Stomach (tissue), 9 donors: ENCODE results near the gene PODXL2. TPM values are rescaled to one million over a fixed set of nuclear protein-coding genes. Genes with fewer than 3 reads are reported as not detected.
A peak's percentile ranks its signal among the peaks of the same experiment; 100 is the strongest.

ENCODE experiments used
- DNase-seq, 2 donors: peaks; one replicate each; pipeline versions ENCODE4 v3.0.0 to v3.0.0-alpha.2; 2013 to 2019
- H3K27ac ChIP-seq, 5 donors: fragments of 200-600 bp in 4 of 5; sonication (generic) in 4 of 5; one replicate each; pipeline ENCODE4 v1.5.1; 2013 to 2019; ENCODE audit warnings: mild to moderate bottlenecking in 1 of 5, moderate library complexity in 1 of 5
- H3K27me3 ChIP-seq, 3 donors: fragments of 200-600 bp; sonication (generic); one replicate each; pipeline ENCODE4 v1.5.1; 2017 to 2019; ENCODE audit warnings: mixed run types in 1 of 3
- H3K36me3 ChIP-seq, 4 donors: fragments of 200-600 bp; sonication (generic); 1 replicate in 3 of 4; 2 replicates in 1 of 4; pipeline ENCODE4 v1.5.1; 2016 to 2019
- H3K4me1 ChIP-seq, 4 donors: fragments of 200-600 bp; sonication (generic); one replicate each; pipeline ENCODE4 v1.5.1; 2016 to 2019
- H3K4me3 ChIP-seq, 4 donors: fragments of 200-600 bp; sonication (generic) in 3 of 4; one replicate each; pipeline ENCODE4 v1.5.1; 2016 to 2019; ENCODE audit warnings: mild to moderate bottlenecking in 1 of 4
- H3K9me3 ChIP-seq, 4 donors: fragments of 200-600 bp; sonication (generic); one replicate each; pipeline ENCODE4 v1.5.1; 2016 to 2019
- EP300 ChIP-seq: sonication (generic); formaldehyde crosslinking; IDR thresholded peaks from one replicate; pipeline ENCODE4 v1.6.1; 2017; ENCODE audit warnings: antibody characterized with exemption
- POLR2A ChIP-seq, 4 donors: fragments of 450-650 bp; IDR thresholded peaks; one replicate each; pipeline ENCODE4 v1.6.1; 2016; ENCODE audit warnings: antibody characterized with exemption in 4 of 4, control low read depth in 2 of 4, mild to moderate bottlenecking in 1 of 4, moderate library complexity in 1 of 4
- POLR2AphosphoS5 ChIP-seq, 3 donors: sonication (generic); formaldehyde crosslinking; IDR thresholded peaks; one replicate each; pipeline ENCODE4 v1.6.1; 2016; ENCODE audit warnings: antibody characterized with exemption in 3 of 3
- WGBS, 5 donors: extraction: QIAGEN DNeasy Blood & Tissue Kit in 3 of 5; methylation state at CpG; one replicate each; pipeline versions ENCODE4 v1.1.5 to v1.1.7; 2013 to 2018; 5-methylcytosine and 5-hydroxymethylcytosine counted together
- intact Hi-C: fragments of 100-400 bp; cut with DNase I; formaldehyde crosslinking; loops from one replicate; pipeline ENCODE4 v1.15.1; 2023; ENCODE audit warnings: low total_unique reads
- polyA plus RNA-seq, 3 donors: library from polyadenylated mRNA; stranded (reverse); fragments of 200-250 nt; gene quantifications; one replicate each; pipeline ENCODE4 v1.2.3, GENCODE V29; 2013
- total RNA-seq, 5 donors: library from RNA; depleted of rRNA; stranded (reverse); fragments of >200 nt; gene quantifications; one replicate each; pipeline versions ENCODE4 v1.1.0 to v1.2.3, GENCODE V29; 2014 to 2016
- TF ChIP-seq, protein P1 (sequence below), 7 experiments: fragments of 450-650 bp in 4 of 7; fragments of 200-600 bp in 3 of 7; sonication (generic) in 3 of 7; IDR thresholded peaks; one replicate each; pipeline ENCODE4 v1.5.1; 2016 to 2019; ENCODE audit warnings: antibody characterized with exemption in 7 of 7, control low read depth in 2 of 7, mild to moderate bottlenecking in 1 of 7
- donor health status: healthy with polysubstance abuse.
- donor health status: Bipolar disorder and iron deficiency.
- donor health status: healthy.

Gene PODXL2
- total and polyA plus RNA-seq, 8 donors = 5.3 to 50.9 (median 12.1) TPM

DNA sequence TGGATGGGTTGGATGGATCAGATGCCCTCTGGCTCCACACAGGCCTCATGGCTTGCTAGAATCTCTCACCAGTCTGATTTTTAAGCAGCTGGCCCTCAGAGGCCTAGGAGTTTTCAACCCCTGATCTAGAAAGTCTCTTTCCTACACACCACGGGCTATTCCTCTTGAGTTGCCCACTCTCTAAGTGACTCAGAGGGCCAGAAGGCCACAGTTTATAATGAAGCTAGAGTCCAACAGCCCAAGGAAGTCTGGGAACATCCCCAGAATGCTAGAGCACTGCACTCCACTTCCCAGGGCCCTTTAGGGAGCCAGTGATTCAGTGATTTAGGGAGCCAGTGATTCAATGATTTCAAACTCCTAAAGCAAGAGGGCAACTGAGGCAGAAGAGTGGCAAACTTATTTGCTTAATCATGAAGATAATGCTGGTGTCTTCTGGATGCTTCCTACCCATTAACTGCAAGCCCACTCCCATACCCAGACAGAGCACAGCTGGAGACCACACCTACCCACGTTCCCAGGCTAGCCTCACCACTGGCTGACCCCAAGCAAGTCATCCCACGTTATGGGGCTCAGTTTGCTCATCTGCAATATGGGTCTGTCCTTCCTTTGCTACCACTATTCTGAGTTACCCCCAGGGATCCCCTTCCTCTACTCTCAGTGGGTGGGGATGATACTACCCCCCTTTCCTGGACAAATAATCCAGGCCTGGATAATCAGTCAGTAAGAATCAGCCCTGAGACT lies 80.5 kb downstream of the PODXL2 start:
- no peaks in the 10 kb centered on the region for H3K9me3 ChIP-seq
- peaks cover 0 to 35% (median 14%) of the 10 kb centered on the region in 4 donors for H3K4me1 ChIP-seq
- WGBS, 5 donors = 52 to 78% (median 68%) methylated on average over 3 of the region's 3 CpGs
- intact Hi-C loops = no loop called here
- peak overlapping the region in 2 of 5 donors; percentile 8 to 30 for H3K27ac ChIP-seq
- TF ChIP-seq POLR2AphosphoS5 (IDR thresholded peaks at IDR 0.05) (no peak), POLR2A (IDR thresholded peaks at IDR 0.05) (no peak), EP300 (no peak)
- TF ChIP-seq, protein P1, sequence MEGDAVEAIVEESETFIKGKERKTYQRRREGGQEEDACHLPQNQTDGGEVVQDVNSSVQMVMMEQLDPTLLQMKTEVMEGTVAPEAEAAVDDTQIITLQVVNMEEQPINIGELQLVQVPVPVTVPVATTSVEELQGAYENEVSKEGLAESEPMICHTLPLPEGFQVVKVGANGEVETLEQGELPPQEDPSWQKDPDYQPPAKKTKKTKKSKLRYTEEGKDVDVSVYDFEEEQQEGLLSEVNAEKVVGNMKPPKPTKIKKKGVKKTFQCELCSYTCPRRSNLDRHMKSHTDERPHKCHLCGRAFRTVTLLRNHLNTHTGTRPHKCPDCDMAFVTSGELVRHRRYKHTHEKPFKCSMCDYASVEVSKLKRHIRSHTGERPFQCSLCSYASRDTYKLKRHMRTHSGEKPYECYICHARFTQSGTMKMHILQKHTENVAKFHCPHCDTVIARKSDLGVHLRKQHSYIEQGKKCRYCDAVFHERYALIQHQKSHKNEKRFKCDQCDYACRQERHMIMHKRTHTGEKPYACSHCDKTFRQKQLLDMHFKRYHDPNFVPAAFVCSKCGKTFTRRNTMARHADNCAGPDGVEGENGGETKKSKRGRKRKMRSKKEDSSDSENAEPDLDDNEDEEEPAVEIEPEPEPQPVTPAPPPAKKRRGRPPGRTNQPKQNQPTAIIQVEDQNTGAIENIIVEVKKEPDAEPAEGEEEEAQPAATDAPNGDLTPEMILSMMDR (IDR thresholded peaks at IDR 0.05) = no peak
- H3K27me3 ChIP-seq = no peaks in the 10 kb centered on the region
- H3K4me3 ChIP-seq = no peak overlapping the region
- peaks cover 0 to 13% (median 5%) of the 10 kb centered on the region in 4 donors for H3K36me3 ChIP-seq
- DNase-seq = no peak

DNA sequence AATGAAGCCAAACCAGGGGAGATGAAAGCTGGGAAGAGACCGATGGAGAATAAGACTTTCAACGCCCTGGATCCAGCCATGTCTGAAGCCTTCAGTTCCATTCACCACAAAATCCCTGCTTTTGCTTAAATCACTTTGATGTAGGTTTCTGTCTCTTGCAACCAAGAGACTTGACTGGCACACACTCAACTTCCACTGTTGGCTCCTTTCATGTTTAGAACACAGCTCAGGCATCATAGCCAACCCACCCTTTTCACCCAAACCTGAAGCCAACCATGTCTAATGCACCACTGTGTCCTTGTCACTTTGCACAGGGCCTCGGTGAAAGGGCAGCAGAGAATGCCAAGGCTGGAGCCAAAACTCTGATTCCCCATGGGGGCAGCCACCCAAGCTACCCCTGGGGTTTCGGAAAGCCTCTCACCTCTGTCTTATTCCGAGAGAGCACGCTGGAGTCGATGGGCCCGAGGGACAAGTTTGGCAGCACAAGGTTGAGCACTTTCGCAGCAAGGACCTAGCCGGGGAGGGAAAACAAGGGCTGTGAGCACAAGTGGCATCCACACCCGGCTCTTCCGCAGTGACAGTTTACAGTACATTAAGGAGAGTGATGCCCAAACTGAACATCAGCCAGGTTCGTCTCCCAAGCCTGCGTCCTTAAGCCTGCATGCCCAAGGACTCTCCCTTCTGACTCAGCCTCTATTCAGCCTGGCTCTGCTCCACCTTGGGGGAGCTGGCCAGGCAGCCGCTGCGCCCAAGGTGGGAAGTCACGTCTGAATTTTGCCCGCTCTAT lies 81.4 kb downstream of the PODXL2 start:
- intact Hi-C loops = no loop called here
- 78 to 92% (median 91%) methylated on average over 10 to 18 of the region's 18 CpGs for WGBS, 5 donors
- H3K27ac ChIP-seq = peak overlapping the region in 1 of 5 donors; percentile 7

DNA sequence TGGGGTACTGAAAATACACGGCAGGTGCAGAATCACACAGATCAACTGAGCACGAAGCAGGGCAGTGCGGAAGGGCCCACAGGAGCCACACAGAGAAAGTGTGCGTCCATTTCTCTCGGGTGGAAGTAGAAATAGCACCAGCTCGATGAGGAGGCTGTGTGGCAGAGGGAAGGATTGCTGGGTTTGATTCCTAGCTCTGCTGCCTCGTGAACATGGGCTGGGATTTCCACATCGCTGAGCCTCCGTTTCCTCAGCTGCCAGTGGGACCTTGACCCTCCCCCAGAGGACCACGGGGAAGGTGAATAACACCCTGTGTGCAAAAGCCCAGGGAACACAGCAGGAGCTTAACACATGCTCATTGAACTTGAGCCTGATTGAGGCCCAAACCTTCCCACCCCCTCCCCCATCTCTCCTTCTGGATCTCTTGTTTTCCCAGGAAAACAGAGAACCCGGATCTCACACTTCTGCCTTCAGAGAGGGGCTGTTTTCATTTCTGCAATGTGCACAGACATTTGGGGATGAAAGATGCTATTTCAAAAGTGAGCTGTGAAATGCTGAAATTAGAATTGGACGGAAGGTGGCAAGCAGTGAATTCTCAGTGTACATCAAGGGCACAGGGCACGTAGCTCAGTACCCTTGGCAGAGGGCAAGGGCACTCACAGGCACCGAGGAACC lies 82.2 kb downstream of the PODXL2 start:
- H3K9me3 ChIP-seq = no peaks in the 10 kb centered on the region
- no peak overlapping the region for H3K4me3 ChIP-seq
- peaks cover 0 to 38% (median 14%) of the 10 kb centered on the region in 4 donors for H3K4me1 ChIP-seq
- no peaks in the 10 kb centered on the region for H3K27me3 ChIP-seq
- no peak for DNase-seq
- H3K27ac ChIP-seq = peak overlapping the region in 1 of 5 donors; percentile 7
- intact Hi-C loops = no loop called here
- H3K36me3 ChIP-seq = peaks cover 0 to 9% (median 4%) of the 10 kb centered on the region in 4 donors
- TF ChIP-seq EP300 (no peak), POLR2AphosphoS5 (IDR thresholded peaks at IDR 0.05) (no peak), POLR2A (IDR thresholded peaks at IDR 0.05) (no peak)
- TF ChIP-seq, protein P1 (IDR thresholded peaks at IDR 0.05) = no peak
- 79 to 88% (median 85%) methylated on average over 14 of the region's 14 CpGs for WGBS, 5 donors

More for the DNA sequence above, 81.4 kb downstream of the PODXL2 start:
- no peak for TF ChIP-seq POLR2AphosphoS5 (IDR thresholded peaks at IDR 0.05)
- TF ChIP-seq, protein P1 (IDR thresholded peaks at IDR 0.05) = no peak
- no peak for TF ChIP-seq POLR2A (IDR thresholded peaks at IDR 0.05)
- TF ChIP-seq EP300 = no peak
- no peak for DNase-seq
- peaks cover 0 to 10% (median 3%) of the 10 kb centered on the region in 4 donors for H3K36me3 ChIP-seq
- H3K4me1 ChIP-seq = peaks cover 0 to 38% (median 14%) of the 10 kb centered on the region in 4 donors
- H3K9me3 ChIP-seq = no peaks in the 10 kb centered on the region
- H3K27me3 ChIP-seq = no peaks in the 10 kb centered on the region
- no peak overlapping the region for H3K4me3 ChIP-seq

- 92 to 96% (median 94%) methylated on average over 13 to 14 of the region's 14 CpGs for WGBS, 5 donors
- peaks cover 0 to 14% (median 4%) of the 10 kb centered on the region in 4 donors for H3K36me3 ChIP-seq
- DNase-seq = no peak
Observed at GRCh38 chr3:127711896-127712295, 82.9 kb downstream of the PODXL2 start.

More at GRCh38 chr3:127711896-127712295, 82.9 kb downstream of the PODXL2 start:
- TF ChIP-seq POLR2A (IDR thresholded peaks at IDR 0.05) (no peak), POLR2AphosphoS5 (IDR thresholded peaks at IDR 0.05) (no peak), EP300 (no peak)
- TF ChIP-seq, protein P1 (IDR thresholded peaks at IDR 0.05) = no peak
- H3K27me3 ChIP-seq = no peaks in the 10 kb centered on the region
- H3K27ac ChIP-seq = no peak overlapping the region
- H3K4me3 ChIP-seq = no peak overlapping the region
- intact Hi-C loops = no loop called here
- H3K9me3 ChIP-seq = no peaks in the 10 kb centered on the region
- peaks cover 0 to 38% (median 14%) of the 10 kb centered on the region in 4 donors for H3K4me1 ChIP-seq
